ENCODE data around the gene BCLAF1.

DNA sequence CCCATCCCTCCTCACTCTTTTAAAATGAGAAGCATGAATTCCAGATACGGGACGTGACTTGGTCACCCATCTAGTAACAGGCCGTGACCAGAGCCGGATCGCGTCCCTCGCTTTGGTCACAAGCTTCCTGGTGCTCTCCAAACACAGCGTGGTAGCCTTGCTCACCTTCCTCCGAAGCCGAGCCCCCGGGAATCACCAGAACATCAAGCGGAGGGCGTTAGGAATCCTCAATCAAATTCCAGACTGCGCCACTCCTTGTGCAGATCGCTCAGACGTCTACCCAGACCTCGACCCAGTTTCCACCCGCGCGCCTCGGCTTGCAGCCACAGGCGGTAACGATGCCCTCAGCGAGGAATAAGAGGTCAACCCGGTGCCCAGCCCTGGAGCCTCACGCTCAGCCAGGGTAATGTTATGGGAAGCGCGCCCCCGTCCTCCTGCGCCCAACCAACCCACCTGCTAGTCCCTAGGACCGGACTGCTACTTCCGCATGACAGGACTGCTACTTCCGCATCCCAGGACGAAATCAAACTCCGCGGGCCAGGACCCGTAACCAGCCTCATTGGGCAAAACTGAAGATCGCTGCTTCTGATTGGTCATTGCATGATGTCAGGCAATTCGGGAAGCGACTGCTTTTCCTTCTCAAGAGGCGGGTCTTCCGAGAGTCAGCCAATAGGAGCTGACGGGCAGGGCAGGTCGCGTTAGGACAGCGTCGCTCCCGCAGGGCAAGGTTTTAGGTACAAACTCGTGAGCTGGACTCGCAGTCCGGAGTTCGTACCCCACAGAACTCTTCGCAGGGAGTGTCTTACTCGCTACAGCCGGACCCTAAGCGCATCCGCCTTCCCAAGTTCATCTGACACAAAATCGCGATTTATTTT, 39.6 kb downstream of the BCLAF1 start, which contains the start of gene MTFR2:
- TF ChIP-seq EP300 (IDR thresholded peaks at IDR 0.05; ENCODE audit: borderline replicate concordance) (no peak), RAD21 (IDR thresholded peaks at IDR 0.05; ENCODE audit: low read depth) (no peak), TAF1 (IDR thresholded peaks at IDR 0.05; ENCODE audit: low read depth) (peak; percentile 61), YY1 (IDR thresholded peaks at IDR 0.05; ENCODE audit: low read depth) (no peak), ZBTB7A (IDR thresholded peaks at IDR 0.05; ENCODE audit: low read depth) (0 out of 2 replicates have a peak, but pooled peaks have one; percentile 32), CREB1 (IDR thresholded peaks at IDR 0.05; ENCODE audit: low read depth) (peak; percentile 78), CEBPB (IDR thresholded peaks at IDR 0.05) (no peak; the same call in 1 of the 2 replicates), TCF12 (IDR thresholded peaks at IDR 0.05; ENCODE audit: low read depth) (0 out of 2 replicates have a peak, but pooled peaks have one; percentile 53), EGR1 (IDR thresholded peaks at IDR 0.05) (peak; percentile 18; the same call in 1 of the 2 replicates), NFIC (IDR thresholded peaks at IDR 0.05) (no peak), TEAD4 (IDR thresholded peaks at IDR 0.05) (peak; percentile 72)
- TF ChIP-seq, protein P1, sequence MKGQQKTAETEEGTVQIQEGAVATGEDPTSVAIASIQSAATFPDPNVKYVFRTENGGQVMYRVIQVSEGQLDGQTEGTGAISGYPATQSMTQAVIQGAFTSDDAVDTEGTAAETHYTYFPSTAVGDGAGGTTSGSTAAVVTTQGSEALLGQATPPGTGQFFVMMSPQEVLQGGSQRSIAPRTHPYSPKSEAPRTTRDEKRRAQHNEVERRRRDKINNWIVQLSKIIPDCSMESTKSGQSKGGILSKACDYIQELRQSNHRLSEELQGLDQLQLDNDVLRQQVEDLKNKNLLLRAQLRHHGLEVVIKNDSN (IDR thresholded peaks at IDR 0.05): 0 out of 2 replicates have a peak, but pooled peaks have one; percentile 10
